Measurements from ENCODE around the gene MS4A10. TPM values are rescaled to one million over a fixed set of nuclear protein-coding genes. Genes with fewer than 3 reads are reported as not detected.

Gene MS4A10
- not detected for polyA plus RNA-seq (2012; ENCODE audit: insufficient read length, low read depth)

GRCh38 chr11:60785136-60785535 lies at the start of gene MS4A10:
TSS of gene MS4A10 (plus strand) at chr11:60785333. CDS start at chr11:60790336, 5,003 bp downstream.
- TF ChIP-seq TAF1 (IDR thresholded peaks at IDR 0.05; ENCODE audit: borderline replicate concordance, insufficient read depth, low read length) = no peak
- no peak for TF ChIP-seq REST (IDR thresholded peaks at IDR 0.05; ENCODE audit: insufficient read depth in 1 of 2, low read depth in 2 of 2, low read length in 2 of 2)
- TF ChIP-seq FOXP2 (optimal IDR thresholded peaks at IDR 0.05; ENCODE audit: borderline replicate concordance, extremely low read depth, extremely low read length, insufficient read depth) = no peak
- TF ChIP-seq POLR2AphosphoS5 (IDR thresholded peaks at IDR 0.05; ENCODE audit: low read depth, low read length) = no peak

GRCh38 chr11:60739114-60739513 lies 46.0 kb upstream of the MS4A10 start:
- TF ChIP-seq FOXP2 (optimal IDR thresholded peaks at IDR 0.05; ENCODE audit: borderline replicate concordance, extremely low read depth, extremely low read length, insufficient read depth) (no peak), TAF1 (IDR thresholded peaks at IDR 0.05; ENCODE audit: borderline replicate concordance, insufficient read depth, low read length) (no peak), REST (IDR thresholded peaks at IDR 0.05; ENCODE audit: insufficient read depth in 1 of 2, low read depth in 2 of 2, low read length in 2 of 2) (no peak), SIN3A (IDR thresholded peaks at IDR 0.05; ENCODE audit: borderline replicate concordance, insufficient read depth, low read length) (no peak), POLR2AphosphoS5 (IDR thresholded peaks at IDR 0.05; ENCODE audit: low read depth, low read length) (no peak)

GRCh38 chr11:60740573-60740972 lies 44.6 kb upstream of the MS4A10 start:
- TF ChIP-seq FOXP2 (optimal IDR thresholded peaks at IDR 0.05; ENCODE audit: borderline replicate concordance, extremely low read depth, extremely low read length, insufficient read depth) (no peak), POLR2AphosphoS5 (IDR thresholded peaks at IDR 0.05; ENCODE audit: low read depth, low read length) (no peak), SIN3A (IDR thresholded peaks at IDR 0.05; ENCODE audit: borderline replicate concordance, insufficient read depth, low read length) (no peak), TAF1 (IDR thresholded peaks at IDR 0.05; ENCODE audit: borderline replicate concordance, insufficient read depth, low read length) (no peak)

GRCh38 chr11:60741421-60741820 lies 43.7 kb upstream of the MS4A10 start:
- no peak for TF ChIP-seq TAF1 (IDR thresholded peaks at IDR 0.05; ENCODE audit: borderline replicate concordance, insufficient read depth, low read length)
- TF ChIP-seq FOXP2 (optimal IDR thresholded peaks at IDR 0.05; ENCODE audit: borderline replicate concordance, extremely low read depth, extremely low read length, insufficient read depth) = no peak
- no peak for TF ChIP-seq POLR2AphosphoS5 (IDR thresholded peaks at IDR 0.05; ENCODE audit: low read depth, low read length)
- no peak for TF ChIP-seq SIN3A (IDR thresholded peaks at IDR 0.05; ENCODE audit: borderline replicate concordance, insufficient read depth, low read length)
- TF ChIP-seq REST (IDR thresholded peaks at IDR 0.05; ENCODE audit: insufficient read depth in 1 of 2, low read depth in 2 of 2, low read length in 2 of 2) = no peak

GRCh38 chr11:60743058-60743457 lies 42.1 kb upstream of the MS4A10 start:
- TF ChIP-seq TAF1 (IDR thresholded peaks at IDR 0.05; ENCODE audit: borderline replicate concordance, insufficient read depth, low read length) = no peak
- no peak for TF ChIP-seq FOXP2 (optimal IDR thresholded peaks at IDR 0.05; ENCODE audit: borderline replicate concordance, extremely low read depth, extremely low read length, insufficient read depth)
- no peak for TF ChIP-seq REST (IDR thresholded peaks at IDR 0.05; ENCODE audit: insufficient read depth in 1 of 2, low read depth in 2 of 2, low read length in 2 of 2)
- no peak for TF ChIP-seq SIN3A (IDR thresholded peaks at IDR 0.05; ENCODE audit: borderline replicate concordance, insufficient read depth, low read length)
- TF ChIP-seq POLR2AphosphoS5 (IDR thresholded peaks at IDR 0.05; ENCODE audit: low read depth, low read length) = no peak
